Measurements from ENCODE around the gene ASRGL1.

DNA sequence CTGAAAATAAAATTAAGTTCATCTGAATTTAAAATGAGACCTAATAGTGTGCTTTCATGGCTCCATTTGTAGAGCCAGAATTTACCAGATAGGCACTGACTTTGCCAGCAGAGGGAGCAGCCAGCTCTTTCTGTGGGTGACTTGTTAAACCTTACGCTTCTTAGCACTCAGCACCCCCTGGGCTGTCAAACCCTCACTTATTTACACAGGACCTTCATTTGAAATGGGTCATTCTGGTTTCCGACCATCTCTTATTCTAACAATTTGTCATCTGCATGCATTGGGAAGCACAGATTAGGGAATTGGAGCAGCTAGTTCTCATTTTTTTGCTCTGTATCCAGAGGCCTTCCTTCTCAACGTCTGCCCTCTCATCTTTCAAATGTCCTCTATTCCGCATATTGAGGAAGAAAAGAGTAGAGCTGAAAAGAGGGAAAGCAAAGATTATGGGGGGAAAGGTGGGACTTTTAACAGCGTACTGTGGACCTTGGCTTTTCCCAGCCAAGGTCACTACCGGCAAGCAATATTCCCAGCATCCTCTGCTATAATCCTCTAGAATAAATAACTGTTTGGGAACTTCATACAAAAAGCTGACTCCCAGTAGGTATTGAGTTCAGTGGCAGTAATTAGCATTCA is 3.1 kb downstream of the ASRGL1 start:
- TF ChIP-seq EZH2 (IDR thresholded peaks at IDR 0.05; ENCODE audit: borderline replicate concordance) (no peak), EZH2phosphoT487 (IDR thresholded peaks at IDR 0.05; ENCODE audit: low read depth, severe bottlenecking, unreplicated experiment) (no peak)
- TF ChIP-seq, protein P1, sequence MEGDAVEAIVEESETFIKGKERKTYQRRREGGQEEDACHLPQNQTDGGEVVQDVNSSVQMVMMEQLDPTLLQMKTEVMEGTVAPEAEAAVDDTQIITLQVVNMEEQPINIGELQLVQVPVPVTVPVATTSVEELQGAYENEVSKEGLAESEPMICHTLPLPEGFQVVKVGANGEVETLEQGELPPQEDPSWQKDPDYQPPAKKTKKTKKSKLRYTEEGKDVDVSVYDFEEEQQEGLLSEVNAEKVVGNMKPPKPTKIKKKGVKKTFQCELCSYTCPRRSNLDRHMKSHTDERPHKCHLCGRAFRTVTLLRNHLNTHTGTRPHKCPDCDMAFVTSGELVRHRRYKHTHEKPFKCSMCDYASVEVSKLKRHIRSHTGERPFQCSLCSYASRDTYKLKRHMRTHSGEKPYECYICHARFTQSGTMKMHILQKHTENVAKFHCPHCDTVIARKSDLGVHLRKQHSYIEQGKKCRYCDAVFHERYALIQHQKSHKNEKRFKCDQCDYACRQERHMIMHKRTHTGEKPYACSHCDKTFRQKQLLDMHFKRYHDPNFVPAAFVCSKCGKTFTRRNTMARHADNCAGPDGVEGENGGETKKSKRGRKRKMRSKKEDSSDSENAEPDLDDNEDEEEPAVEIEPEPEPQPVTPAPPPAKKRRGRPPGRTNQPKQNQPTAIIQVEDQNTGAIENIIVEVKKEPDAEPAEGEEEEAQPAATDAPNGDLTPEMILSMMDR (IDR thresholded peaks at IDR 0.05; ENCODE audit: poor library complexity), result peak; percentile 60
